Embryonic facial prominence (tissue), 1 donor: Measurements from ENCODE around the gene FBN2.
"Not testable (repeated sequence)": the region's sequence is repeated elsewhere in the genome, so short reads cannot be mapped to it uniquely, and the experiment has no call there.

Experiments used
- DNase-seq: peaks from one replicate; pipeline ENCODE4 v3.0.0-alpha.2; 2016; ENCODE audit errors: extremely low spot score

Gene FBN2

GRCh38 chr5:128478386-128479368 is 59.4 kb downstream of the FBN2 start:
- DNase-seq: no peak

- no peak for DNase-seq
These were observed 60.1 kb downstream of the FBN2 start for GRCh38 chr5:128477944-128478343.

- no peak for DNase-seq
These were observed 62.4 kb downstream of the FBN2 start for GRCh38 chr5:128475693-128476092.

GRCh38 chr5:128472919-128473318 is 65.1 kb downstream of the FBN2 start:
- DNase-seq: no peak

- DNase-seq: no peak
These were observed 66.0 kb downstream of the FBN2 start for GRCh38 chr5:128472036-128472435.

- DNase-seq: no peak
These were observed 67.4 kb downstream of the FBN2 start for GRCh38 chr5:128470663-128471062.

- DNase-seq: no peak
These were observed 68.1 kb downstream of the FBN2 start for GRCh38 chr5:128469912-128470311.

- DNase-seq: no peak
These were observed 71.1 kb downstream of the FBN2 start for GRCh38 chr5:128466980-128467379.

- DNase-seq: peak; percentile 61
These were observed 71.5 kb downstream of the FBN2 start for GRCh38 chr5:128466554-128466953.

GRCh38 chr5:128464596-128464995 is 73.4 kb downstream of the FBN2 start:
- DNase-seq: no peak

- DNase-seq: no peak
These were observed 75.7 kb downstream of the FBN2 start for GRCh38 chr5:128462330-128462729.

- not testable (repeated sequence) for DNase-seq
These were observed 80.7 kb downstream of the FBN2 start for GRCh38 chr5:128457147-128457915.

GRCh38 chr5:128455841-128456361 is 82.1 kb downstream of the FBN2 start:
- DNase-seq: no peak

- DNase-seq: no peak
These were observed 84.9 kb downstream of the FBN2 start for GRCh38 chr5:128453121-128453520.

GRCh38 chr5:128447224-128447623 is 90.8 kb downstream of the FBN2 start:
- not testable (repeated sequence) for DNase-seq

GRCh38 chr5:128441941-128442350 is 96.1 kb downstream of the FBN2 start:
- DNase-seq: no peak

GRCh38 chr5:128441165-128441564 is 96.9 kb downstream of the FBN2 start:
- DNase-seq: no peak

- no peak for DNase-seq
These were observed 101.3 kb downstream of the FBN2 start for GRCh38 chr5:128436749-128437188.

- no peak for DNase-seq
These were observed 102.2 kb downstream of the FBN2 start for GRCh38 chr5:128435861-128436260.

GRCh38 chr5:128434993-128435392 is 103.1 kb downstream of the FBN2 start:
- DNase-seq: no peak

- no peak for DNase-seq
These were observed 105.1 kb downstream of the FBN2 start for GRCh38 chr5:128432913-128433440.

- no peak for DNase-seq
These were observed 110.1 kb downstream of the FBN2 start for GRCh38 chr5:128427921-128428320.
